K562 (cell line): ENCODE data around the gene SND1. TPM values are rescaled to one million over a fixed set of nuclear protein-coding genes. Genes with fewer than 3 reads are reported as not detected.
A peak's percentile ranks its signal among the peaks of the same experiment; 100 is the strongest.

ENCODE experiments used
- ATAC-seq: fragments of 200-7000 bp; cut with Tn5 transposase; 3 replicates; pipeline ENCODE4 v1.9.1; 2020; ENCODE audit warnings: moderate library complexity
- BruUV-seq: library from RNA; stranded (reverse); fragments of 400-500 nt; replicated peaks from 2 replicates; lab custom pipeline; 2021; lab: Mats Ljungman, UMichigan
- CTCF ChIA-PET: fragments of 300-600 bp; formaldehyde crosslinking; extraction: SDS; loops from one replicate; lab custom pipeline; 2021; ENCODE audit warnings: low intra/inter-chr PET ratio; lab: Yijun Ruan, JAX
- POLR2A ChIA-PET: fragments of 300-600, 350-650 bp; sonication (Branson Sonifier 250); formaldehyde crosslinking; extraction: SDS; loops from one replicate; lab custom pipeline; 2021; ENCODE audit warnings: antibody characterized with exemption, inconsistent platforms; lab: Yijun Ruan, JAX
- DNase-seq, 4 experiments: peaks; one replicate each; pipeline versions ENCODE4 v3.0.0 to v3.0.0-alpha.2; 2011 to 2018; ENCODE audit warnings: low spot score in 3 of 4, mixed read lengths in 3 of 4; ENCODE audit errors: extremely low read depth in 1 of 4
- FAIRE-seq: peaks from 2 replicates; lab custom pipeline; 2011; peaks lifted over from hg19 to GRCh38; lab: Jason Lieb, UNC
- H2AFZ ChIP-seq: 2 replicates; pipeline ENCODE4 v1.6.0; 2011; ENCODE audit warnings: low read depth, low read length, control low read depth, inconsistent platforms
- H3K27ac ChIP-seq: fragments of 200-600 bp; 3 replicates; pipeline ENCODE4 v1.8.0; 2011; ENCODE audit warnings: low read depth, mild to moderate bottlenecking, control low read depth, inconsistent platforms, low read length, moderate library complexity, mixed read lengths; ENCODE audit errors: extremely low read depth
- H3K27me3 ChIP-seq, 2 experiments: fragments of 300-600 bp in 1 of 2; 2 replicates in 1 of 2; 3 replicates in 1 of 2; pipeline versions ENCODE4 v1.6.0 to v1.8.0; 2011; ENCODE audit warnings: inconsistent platforms in 2 of 2, low read length in 2 of 2, mild to moderate bottlenecking in 1 of 2, mixed read lengths in 1 of 2, moderate library complexity in 1 of 2; ENCODE audit not compliant: control insufficient read depth in 2 of 2, insufficient read depth in 2 of 2
- H3K36me3 ChIP-seq: fragments of 300-600 bp; 3 replicates; pipeline ENCODE4 v1.8.0; 2011; ENCODE audit warnings: mild to moderate bottlenecking, low read length, inconsistent platforms; ENCODE audit not compliant: control insufficient read depth, insufficient read depth
- H3K4me1 ChIP-seq, 2 experiments: fragments of 200-600 bp in 1 of 2; replicated peaks in 1 of 2; 2 replicates in 1 of 2; 3 replicates in 1 of 2; pipeline versions ENCODE4 v1.5.1 to v1.8.0; 2011; ENCODE audit warnings: inconsistent platforms in 2 of 2, low read length in 2 of 2, mild to moderate bottlenecking in 1 of 2, mixed read lengths in 1 of 2, moderate library complexity in 1 of 2; ENCODE audit not compliant: control insufficient read depth in 2 of 2, insufficient read depth in 2 of 2
- H3K4me2 ChIP-seq: 2 replicates; pipeline ENCODE4 v1.6.1; 2011; ENCODE audit warnings: low read length, control low read depth, inconsistent platforms, mixed read lengths; ENCODE audit not compliant: insufficient read depth
- H3K4me3 ChIP-seq: fragments of 200-600 bp; sonication (generic), shearing (Covaris generic); 2 replicates; pipeline ENCODE4 v1.5.1; 2016; ENCODE audit warnings: control low read depth, inconsistent platforms
- H3K79me2 ChIP-seq: fragments of 200-600 bp; 3 replicates; pipeline ENCODE4 v1.8.0; 2011; ENCODE audit warnings: low read length, inconsistent platforms; ENCODE audit not compliant: control insufficient read depth, insufficient read depth
- H3K9ac ChIP-seq, 2 experiments: 2 replicates each; pipeline versions ENCODE4 v1.6.0 to v1.6.1; 2011; ENCODE audit warnings: low read depth in 2 of 2, low read length in 2 of 2, control low read depth in 1 of 2, inconsistent platforms in 1 of 2, mild to moderate bottlenecking in 1 of 2, mixed read lengths in 1 of 2; ENCODE audit not compliant: insufficient read depth in 1 of 2
- H3K9me1 ChIP-seq: one replicate; pipeline ENCODE4 v1.6.0; 2011; ENCODE audit warnings: inconsistent platforms, mild to moderate bottlenecking, low read length, moderate library complexity; ENCODE audit not compliant: control insufficient read depth, insufficient read depth
- H3K9me3 ChIP-seq: replicated peaks from 2 replicates; pipeline ENCODE4 v1.5.1; 2011; ENCODE audit warnings: low read depth, low read length, inconsistent platforms; ENCODE audit not compliant: control insufficient read depth, insufficient read depth
- H4K20me1 ChIP-seq: replicated peaks from 2 replicates; pipeline ENCODE4 v1.6.1; 2011; ENCODE audit warnings: low read length, inconsistent platforms, mixed read lengths; ENCODE audit not compliant: control insufficient read depth, insufficient read depth
- ADNP ChIP-seq: fragments of 200-800 bp; sonication (Bioruptor generic); IDR thresholded peaks from 2 replicates; pipeline ENCODE4 v1.6.1; 2016; ENCODE audit warnings: missing genetic modification characterization, missing compliant biosample characterization
- BRCA1 ChIP-seq, 2 experiments: fragments of 450-650 bp in 1 of 2; sonication (generic) in 1 of 2; formaldehyde crosslinking in 1 of 2; IDR thresholded peaks; 2 replicates each; pipeline versions ENCODE4 v1.5.0 to v1.6.1; 2017 to 2020; ENCODE audit warnings: mild to moderate bottlenecking in 1 of 2, missing genetic modification reagents in 1 of 2
- CC2D1A ChIP-seq: fragments of 450-650 bp; IDR thresholded peaks from 2 replicates; pipeline ENCODE4 v1.6.1; 2017; ENCODE audit warnings: mild to moderate bottlenecking
- KLF10 ChIP-seq: fragments of 250-450 bp; sonication (Bioruptor Pico); IDR thresholded peaks from 2 replicates; pipeline ENCODE4 v1.6.1; 2021; ENCODE audit warnings: matching md5 sums
- MAFF ChIP-seq: IDR thresholded peaks from 2 replicates; pipeline ENCODE4 v1.6.1; 2012; ENCODE audit warnings: low read length, improper control_type of control experiment
- RBM39 ChIP-seq: fragments of 200-400 bp; formaldehyde crosslinking; optimal IDR thresholded peaks from 2 replicates; pipeline ENCODE3; 2018; ENCODE audit warnings: low read depth, low read length
- RNF2 ChIP-seq: sonication (generic); IDR thresholded peaks from 2 replicates; pipeline ENCODE4 v1.6.1; 2016
- SOX6 ChIP-seq: fragments of 450-650 bp; IDR thresholded peaks from 2 replicates; pipeline ENCODE4 v1.6.1; 2014; ENCODE audit warnings: mild to moderate bottlenecking
- ZNF274 ChIP-seq: IDR thresholded peaks from 2 replicates; pipeline ENCODE4 v1.6.1; 2011; ENCODE audit warnings: low read depth, mild to moderate bottlenecking, low read length, moderate library complexity, borderline replicate concordance
- ZNF696 ChIP-seq: fragments of 250-450 bp; sonication (Bioruptor Pico); conservative IDR thresholded peaks from 2 replicates; pipeline ENCODE4 v1.4.0; 2020; ENCODE audit warnings: mild to moderate bottlenecking, moderate library complexity
- ZNF79 ChIP-seq: fragments of 250-450 bp; sonication (Bioruptor Pico); IDR thresholded peaks from 2 replicates; pipeline ENCODE4 v1.4.0; 2020; ENCODE audit warnings: low read depth, mild to moderate bottlenecking, moderate library complexity
- WGBS: fragments of 100-300 bp; shearing (Covaris generic); methylation state at CpG from one replicate; pipeline ENCODE4 v1.1.6; 2016; ENCODE audit warnings: low coverage, mixed read lengths; ENCODE audit not compliant: insufficient coverage; ENCODE audit errors: missing lambda C conversion rate; 5-methylcytosine and 5-hydroxymethylcytosine counted together
- in situ Hi-C: fragments of 300-500 bp; cut with MboI; formaldehyde crosslinking; loops from 4 replicates; pipeline ENCODE4 v1.15.0; 2018; ENCODE audit warnings: inconsistent platforms, mixed read lengths
- intact Hi-C: fragments of 100-400 bp; cut with micrococcal nuclease; formaldehyde crosslinking; loops from 2 replicates; pipeline ENCODE4 v1.14.2; 2022
- polyA plus RNA-seq, 8 experiments: library from polyadenylated mRNA; depleted of rRNA in 4 of 8; stranded (reverse) in 5 of 8; unstranded in 3 of 8; fragments of >200 nt; fragmentation: Nextera tagmentation in 2 of 8; fragmentation: Illumina TruSeq in 1 of 8; extraction: Ambion mirVana in 2 of 8; extraction: Trizol in 1 of 8; gene quantifications; 2 replicates each; pipeline versions ENCODE4 v1.2.1 to v1.2.3, GENCODE V29; 2011 to 2014; ENCODE audit warnings: inconsistent platforms in 1 of 8, missing spikeins in 1 of 8
- total RNA-seq, 7 experiments: library from RNA; depleted of rRNA in 6 of 7; stranded (reverse); fragments of >200 nt in 6 of 7; fragmentation: Illumina TruSeq in 2 of 7; extraction: Trizol in 2 of 7; gene quantifications; 2 replicates each; pipeline versions ENCODE4 v1.2.1 to v1.2.3, GENCODE V29; 2011 to 2021; ENCODE audit warnings: low replicate concordance in 1 of 7
- TF ChIP-seq, protein P1 (sequence below): sonication (generic); formaldehyde crosslinking; IDR thresholded peaks from 2 replicates; pipeline ENCODE4 v1.8.0; 2022; ENCODE audit warnings: missing genetic modification reagents, mild to moderate bottlenecking, moderate library complexity, borderline replicate concordance
- TF ChIP-seq, protein P2 (sequence below): sonication (generic); formaldehyde crosslinking; IDR thresholded peaks from 2 replicates; pipeline ENCODE4 v1.8.1; 2022; ENCODE audit warnings: missing genetic modification reagents

The SND1 gene
- total and polyA plus RNA-seq, 9 of the 15 experiments (the other 6 are each of a cell fraction or from before 2014, with no cell fraction given): 46.5 to 307 (median 191) TPM

DNA sequence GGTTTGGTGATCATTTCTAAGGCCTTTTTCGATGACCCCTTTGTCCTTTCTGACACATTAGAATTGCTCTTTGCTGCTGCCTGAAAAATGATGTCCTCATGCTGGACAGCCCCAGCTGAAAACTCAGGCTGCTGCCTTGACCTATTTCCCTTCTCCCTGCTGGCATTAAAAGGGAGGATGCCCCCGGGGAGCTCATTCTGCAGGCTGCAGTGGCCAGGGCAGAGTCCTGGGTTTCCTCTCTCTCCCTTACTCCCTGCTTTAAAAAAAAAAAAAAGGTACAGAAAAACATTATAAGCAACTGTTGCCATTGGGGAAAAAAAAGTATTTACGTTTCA, 343.9 kb downstream of the SND1 start:
- POLR2A ChIA-PET: interaction anchor here (0.5 to 2.3 kb wide), 7 partner anchors 8 to 157 kb away, joined by 3 to 10 read pairs (median 4); no protein-coding TSS in a partner anchor
- H4K20me1 ChIP-seq: peaks cover 11% of the 10 kb centered on the region; the same call in 1 of the 2 replicates
- ATAC-seq (peak; percentile 3), DNase-seq (no peak), FAIRE-seq (no peak)
- no peaks in the 10 kb centered on the region for H3K27me3 ChIP-seq
- H3K36me3 ChIP-seq: peaks cover 83% of the 10 kb centered on the region
- peaks cover 7% of the 10 kb centered on the region; the same call in 1 of the 3 replicates for H3K79me2 ChIP-seq
- 46% methylated on average over 3 of the region's 3 CpGs for WGBS
- intact Hi-C loops: loop anchor here (5.0 kb wide), 1 partner anchor 154 kb away; no protein-coding TSS in a partner anchor
- BruUV-seq: no TSS peak
- H3K9ac ChIP-seq: no peak overlapping the region; a peak in 1 of 4 replicates
- H3K9me3 ChIP-seq: no peaks in the 10 kb centered on the region
- H3K9me1 ChIP-seq: peaks cover 7% of the 10 kb centered on the region
- CTCF ChIA-PET: no interaction called here
- H3K4me2 ChIP-seq: no peak overlapping the region
- in situ Hi-C loops: no loop called here
- no peak overlapping the region for H3K4me3 ChIP-seq
- H3K4me1 ChIP-seq: peaks cover 37 to 52% of the 10 kb centered on the region in 2 experiments; a peak in 4 of 5 replicates
- TF ChIP-seq ADNP (tag) (no peak), RBM39 (no peak), KLF10 (CRISPR knock-in tag) (no peak), SOX6 (no peak), ZNF274 (no peak), ZNF696 (CRISPR knock-in tag) (no peak), BRCA1 (IDR thresholded peaks at IDR 0.05) (no peak), BRCA1 (CRISPR knock-in tag; IDR thresholded peaks at IDR 0.05) (no peak), CC2D1A (no peak), MAFF (no peak), ZNF79 (no peak), RNF2 (no peak)
- TF ChIP-seq, protein P1, sequence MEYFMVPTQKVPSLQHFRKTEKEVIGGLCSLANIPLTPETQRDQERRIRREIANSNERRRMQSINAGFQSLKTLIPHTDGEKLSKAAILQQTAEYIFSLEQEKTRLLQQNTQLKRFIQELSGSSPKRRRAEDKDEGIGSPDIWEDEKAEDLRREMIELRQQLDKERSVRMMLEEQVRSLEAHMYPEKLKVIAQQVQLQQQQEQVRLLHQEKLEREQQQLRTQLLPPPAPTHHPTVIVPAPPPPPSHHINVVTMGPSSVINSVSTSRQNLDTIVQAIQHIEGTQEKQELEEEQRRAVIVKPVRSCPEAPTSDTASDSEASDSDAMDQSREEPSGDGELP (CRISPR knock-in tag): no peak
- TF ChIP-seq, protein P2, sequence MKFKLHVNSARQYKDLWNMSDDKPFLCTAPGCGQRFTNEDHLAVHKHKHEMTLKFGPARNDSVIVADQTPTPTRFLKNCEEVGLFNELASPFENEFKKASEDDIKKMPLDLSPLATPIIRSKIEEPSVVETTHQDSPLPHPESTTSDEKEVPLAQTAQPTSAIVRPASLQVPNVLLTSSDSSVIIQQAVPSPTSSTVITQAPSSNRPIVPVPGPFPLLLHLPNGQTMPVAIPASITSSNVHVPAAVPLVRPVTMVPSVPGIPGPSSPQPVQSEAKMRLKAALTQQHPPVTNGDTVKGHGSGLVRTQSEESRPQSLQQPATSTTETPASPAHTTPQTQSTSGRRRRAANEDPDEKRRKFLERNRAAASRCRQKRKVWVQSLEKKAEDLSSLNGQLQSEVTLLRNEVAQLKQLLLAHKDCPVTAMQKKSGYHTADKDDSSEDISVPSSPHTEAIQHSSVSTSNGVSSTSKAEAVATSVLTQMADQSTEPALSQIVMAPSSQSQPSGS (CRISPR knock-in tag): no peak
- H3K27ac ChIP-seq: no peak overlapping the region
- no peak overlapping the region for H2AFZ ChIP-seq
